Right renal cortex interstitium (tissue), 3 donors: Measurements from ENCODE around the gene TERF2IP. TPM values are rescaled to one million over a fixed set of nuclear protein-coding genes. Genes with fewer than 3 reads are reported as not detected.

ENCODE experiments used
- DNase-seq, 3 donors: peaks; one replicate each; pipeline ENCODE4 v3.0.0-alpha.2; 2013; ENCODE audit warnings: low read depth in 3 of 3, low spot score in 2 of 3
- polyA plus RNA-seq, 3 donors: library from polyadenylated mRNA; unstranded; fragments of 120-200 nt; gene quantifications; one replicate each; pipeline ENCODE4 v1.2.1, GENCODE V29; 2013; ENCODE audit not compliant: insufficient read length in 3 of 3

TERF2IP gene
- polyA plus RNA-seq, 3 donors: 89.5 to 93.4 (median 92.5) TPM

DNA sequence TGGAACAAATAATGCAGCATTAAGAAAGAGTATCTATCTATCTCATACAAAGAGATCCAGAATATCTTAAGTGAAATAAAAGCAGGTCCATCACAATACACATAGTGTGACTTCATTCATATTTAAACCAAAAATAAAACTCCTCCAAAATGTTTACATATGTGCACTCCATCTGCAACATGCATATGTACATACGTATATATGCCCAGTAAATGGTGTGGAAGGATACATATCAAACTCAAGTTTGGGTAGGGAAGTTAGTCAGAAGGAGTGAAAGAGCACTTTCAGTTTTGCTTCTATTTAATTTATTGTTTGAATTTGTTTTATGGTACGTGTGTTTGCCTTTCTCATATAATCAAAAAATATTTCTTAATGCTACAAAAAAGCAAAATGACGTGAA, 12.5 kb upstream of the TERF2IP start:
- DNase-seq: no peak

DNA sequence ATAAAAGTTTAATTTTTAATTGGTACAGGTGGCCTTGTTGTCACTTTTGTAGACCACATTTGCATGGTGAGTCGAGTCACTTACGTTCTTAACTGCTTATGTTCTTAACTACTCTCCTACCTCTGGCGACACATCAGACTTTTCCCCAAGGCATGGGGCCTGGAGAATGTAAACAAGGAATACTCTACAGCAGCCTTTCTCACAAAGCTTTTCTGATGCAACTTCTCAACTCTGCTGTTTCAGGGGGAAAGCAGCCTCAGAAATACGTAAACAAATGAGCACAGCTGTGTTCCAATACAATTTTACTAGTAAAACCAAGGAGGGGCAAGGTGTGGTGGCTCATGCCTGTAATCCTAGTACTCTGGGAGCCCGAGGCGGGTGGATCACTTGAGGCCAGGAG, 7.0 kb upstream of the TERF2IP start:
- DNase-seq: no peak

DNA sequence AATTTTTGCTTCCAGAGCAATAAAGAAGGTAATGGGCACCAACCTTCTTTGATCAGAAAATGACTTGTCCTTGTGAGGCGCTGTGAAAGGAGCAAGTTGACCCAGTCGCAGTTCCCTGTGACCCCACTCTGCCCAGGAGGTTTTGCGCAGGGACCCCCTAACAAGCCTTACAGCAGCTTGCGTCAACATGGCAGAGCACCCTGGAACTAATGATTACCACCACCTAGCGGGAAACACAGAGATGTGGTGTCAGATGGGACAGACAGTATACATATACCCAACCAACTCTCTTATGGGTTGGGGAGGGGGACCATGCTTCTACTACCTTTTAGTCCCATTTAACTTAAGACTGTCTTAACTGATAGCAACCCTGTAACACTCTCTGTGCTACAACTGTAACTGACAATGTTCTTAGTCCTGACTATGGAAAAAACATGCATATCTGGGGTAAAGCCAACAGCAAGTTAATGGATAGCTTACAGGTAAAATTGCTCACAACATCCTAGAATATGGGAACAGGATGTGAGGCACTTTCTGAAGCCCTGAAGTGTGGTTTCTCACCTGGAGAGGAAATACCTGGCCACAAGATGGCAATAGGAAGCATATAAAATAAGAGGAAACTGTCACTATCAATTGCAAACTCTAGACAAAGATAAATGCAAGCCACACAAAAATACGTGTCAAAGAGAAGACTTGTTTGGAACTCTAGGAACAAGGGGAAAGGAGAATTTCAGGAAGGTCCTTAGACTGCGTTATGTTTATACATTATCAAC, 3.1 kb upstream of the TERF2IP start:
- DNase-seq: no peak

DNA sequence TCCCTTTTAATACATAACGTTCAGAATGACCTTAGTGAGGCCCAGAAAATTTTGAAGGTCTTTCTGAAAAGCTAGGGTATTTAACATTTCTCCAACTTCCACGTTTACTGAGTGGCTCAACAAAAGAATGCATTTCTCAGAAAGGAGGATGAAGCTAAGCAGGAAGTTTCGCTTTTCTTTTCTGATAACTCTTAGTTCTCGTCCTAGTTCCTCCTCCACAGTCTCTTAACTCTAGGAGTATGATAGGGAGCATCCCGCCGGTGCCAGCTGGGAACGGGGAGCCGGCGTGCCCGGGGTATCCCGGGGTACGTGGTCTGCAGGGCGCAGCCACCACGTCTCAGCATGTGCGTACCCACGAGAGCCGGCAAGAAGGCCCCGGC, 471 bp upstream of the TERF2IP start:
- no peak for DNase-seq

DNA sequence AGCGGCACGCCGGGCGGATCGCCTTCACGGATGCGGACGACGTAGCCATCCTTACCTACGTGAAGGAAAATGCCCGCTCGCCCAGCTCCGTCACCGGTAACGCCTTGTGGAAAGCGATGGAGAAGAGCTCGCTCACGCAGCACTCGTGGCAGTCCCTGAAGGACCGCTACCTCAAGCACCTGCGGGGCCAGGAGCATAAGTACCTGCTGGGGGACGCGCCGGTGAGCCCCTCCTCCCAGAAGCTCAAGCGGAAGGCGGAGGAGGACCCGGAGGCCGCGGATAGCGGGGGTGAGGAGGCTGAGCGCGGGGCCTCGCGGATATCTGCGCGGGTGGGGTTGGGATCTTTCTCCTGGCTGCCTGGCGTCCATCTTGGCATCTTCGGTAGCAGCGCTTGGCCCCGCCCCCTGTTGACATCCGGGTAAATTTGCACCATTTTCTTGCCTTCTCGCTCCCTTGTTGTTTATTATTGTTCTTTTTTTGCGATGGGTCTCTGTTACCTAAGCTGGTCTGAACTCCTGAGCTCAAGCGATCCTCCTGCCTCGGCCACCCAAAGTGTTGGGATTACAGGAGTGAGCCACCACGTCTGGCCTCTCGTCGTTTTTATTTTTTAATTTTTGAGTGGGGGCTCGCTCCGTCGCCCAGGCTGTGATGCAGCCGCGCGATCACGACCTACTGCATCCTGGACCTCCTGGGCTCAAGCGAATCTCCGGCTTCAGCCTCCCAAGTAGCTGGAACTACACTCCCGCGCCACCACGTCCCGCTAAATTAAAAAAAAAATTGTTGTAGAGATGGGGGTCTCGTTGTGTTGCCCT, 898 bp downstream of the TERF2IP start:
- peak; percentile 70 to 79 (median 76) for DNase-seq

DNA sequence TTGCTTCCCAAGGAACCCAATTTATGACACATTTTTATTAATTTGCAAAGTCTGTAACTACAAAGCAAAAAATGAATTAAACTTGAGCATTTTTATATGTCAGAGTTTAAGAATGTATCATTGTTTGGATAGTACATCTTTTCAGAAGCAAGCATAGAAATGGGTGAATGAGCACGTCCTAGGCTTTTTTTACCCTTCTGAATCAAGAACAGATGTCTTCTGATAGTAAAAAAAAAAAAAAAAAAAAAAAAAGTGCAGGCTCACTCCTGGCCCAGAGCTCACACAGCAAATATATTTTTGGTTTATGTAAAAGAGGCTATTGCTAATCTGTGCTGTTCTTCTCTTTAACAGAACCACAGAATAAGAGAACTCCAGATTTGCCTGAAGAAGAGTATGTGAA, 6.3 kb downstream of the TERF2IP start:
- no peak for DNase-seq

DNA sequence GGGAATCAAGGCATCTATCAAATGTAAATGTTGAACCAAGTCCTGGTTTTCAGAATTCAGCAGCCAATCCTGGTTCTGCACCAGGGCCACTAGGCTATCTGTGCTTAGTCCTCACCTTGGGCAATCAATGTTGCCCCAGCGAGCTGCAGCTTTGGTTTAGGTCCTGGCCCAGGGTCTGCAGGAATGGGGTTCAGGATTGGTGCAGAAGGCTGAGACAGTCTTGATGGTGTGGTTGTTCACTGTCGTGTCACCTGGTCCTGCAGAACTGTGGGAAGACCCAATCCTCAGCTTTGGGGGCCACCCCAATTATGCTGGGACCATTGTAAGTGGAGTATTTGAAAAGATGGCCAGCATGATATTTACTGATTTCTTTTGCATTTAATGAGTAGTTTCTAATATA, 10.6 kb downstream of the TERF2IP start:
- DNase-seq: no peak

DNA sequence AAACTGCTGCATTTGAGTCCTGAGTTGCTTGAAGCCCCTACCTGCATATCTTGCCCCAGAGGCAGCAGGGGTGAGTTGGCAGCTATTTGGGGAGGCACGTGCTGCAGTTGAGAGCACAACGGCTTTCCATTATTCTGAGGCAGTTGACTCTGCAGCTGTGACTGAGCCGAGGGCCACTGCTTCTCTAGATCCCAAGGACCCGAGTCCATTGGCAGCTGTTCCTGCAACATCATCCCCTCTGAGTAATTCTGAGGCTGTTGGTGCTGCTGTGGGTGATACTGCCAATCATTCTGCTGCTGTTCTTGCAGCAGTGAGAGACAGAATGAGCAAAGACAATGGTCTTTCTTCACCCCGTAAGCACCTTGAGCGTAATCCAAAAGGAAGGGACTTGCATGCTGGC, 12.7 kb downstream of the TERF2IP start:
- DNase-seq: no peak

DNA sequence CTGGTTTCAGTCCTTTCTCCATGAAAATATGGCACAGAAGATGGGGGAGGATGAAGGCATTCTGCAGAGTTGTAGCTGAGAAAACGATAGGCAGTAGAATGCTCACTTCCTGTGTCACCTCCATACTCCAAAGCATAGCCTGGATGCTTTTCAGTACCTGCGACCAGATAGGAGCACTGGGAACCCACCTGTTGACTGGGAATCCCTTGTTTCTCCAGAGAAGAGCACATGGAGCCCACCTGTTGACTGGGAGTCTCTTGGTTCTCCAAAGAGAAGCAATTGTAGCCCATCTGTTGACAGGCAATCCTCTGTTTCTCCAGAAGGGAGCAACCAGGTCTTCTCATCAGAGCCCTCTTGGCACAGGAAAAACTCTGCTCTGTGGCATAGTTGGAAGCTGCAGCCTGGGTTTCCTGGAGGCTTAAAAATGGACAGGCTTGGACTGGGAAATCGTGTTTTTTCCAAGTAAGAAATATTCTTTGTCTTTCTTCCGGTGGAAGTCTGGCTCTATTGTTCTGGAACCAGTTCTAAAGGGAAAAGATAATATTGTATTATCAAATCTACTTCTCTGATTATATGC, 13.2 kb downstream of the TERF2IP start:
- DNase-seq: no peak

DNA sequence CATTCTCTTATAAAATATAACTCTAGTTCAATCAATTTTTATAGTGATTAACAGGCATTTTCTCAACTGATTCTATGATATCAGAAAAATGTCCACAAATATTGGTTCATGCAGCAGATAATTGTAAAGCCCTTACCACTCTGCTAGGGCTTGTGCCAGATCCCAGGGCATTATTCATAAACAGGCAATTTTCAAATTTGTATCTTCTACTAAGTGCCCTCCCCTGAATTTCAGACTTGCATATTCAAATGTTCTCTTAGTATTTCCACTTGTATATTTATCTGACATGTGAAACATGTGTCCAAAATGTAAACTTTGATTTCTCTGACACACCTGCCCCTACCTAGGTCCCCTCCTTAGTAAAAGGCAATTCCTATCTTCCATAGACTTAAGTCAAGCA, 19.9 kb downstream of the TERF2IP start:
- no peak for DNase-seq

DNA sequence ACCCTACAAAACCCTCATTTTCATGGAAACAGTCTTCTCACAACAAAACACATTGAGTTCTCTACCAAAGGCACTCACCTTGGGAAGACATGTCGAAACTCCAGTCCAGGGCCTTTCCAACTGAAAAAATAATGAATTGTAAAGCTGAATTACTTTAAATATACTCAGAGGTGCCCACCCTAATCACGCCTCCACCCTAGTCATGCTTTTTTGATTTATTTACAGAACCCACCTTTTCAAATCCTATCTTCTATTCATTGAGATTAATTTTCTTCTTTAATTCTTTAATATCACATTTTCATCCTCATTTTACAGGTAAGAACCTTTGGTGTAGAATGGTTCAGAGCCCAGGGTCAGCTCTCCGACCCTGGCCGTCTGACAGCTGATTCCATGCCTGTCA, 29.3 kb downstream of the TERF2IP start, which contains the start of gene CPHXL2:
Gene CPHXL2 (minus strand): TSS at position 101 of the 400 bp plus-strand sequence. CDS start 10 bp downstream, at position 91.
- DNase-seq: no peak

DNA sequence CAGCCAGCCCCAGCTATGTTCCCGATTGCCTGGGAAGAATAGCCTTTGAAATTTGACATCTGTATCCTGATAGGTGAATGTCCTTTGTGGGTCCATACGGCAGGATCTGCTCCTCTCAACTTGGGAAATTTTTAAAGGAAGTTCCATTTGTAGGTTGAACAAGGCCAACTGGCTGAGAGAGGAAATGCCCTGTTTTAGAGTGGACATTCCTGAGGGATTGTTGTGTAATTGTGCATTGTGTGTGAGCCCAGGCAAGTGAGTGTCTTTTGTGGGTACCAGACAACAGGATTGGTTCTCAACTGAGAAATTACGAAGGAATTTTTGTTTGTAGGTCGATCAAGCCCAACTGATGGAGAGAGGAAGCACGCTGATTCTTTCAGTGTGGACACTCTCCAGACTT, 31.8 kb downstream of the TERF2IP start:
- DNase-seq: no peak

DNA sequence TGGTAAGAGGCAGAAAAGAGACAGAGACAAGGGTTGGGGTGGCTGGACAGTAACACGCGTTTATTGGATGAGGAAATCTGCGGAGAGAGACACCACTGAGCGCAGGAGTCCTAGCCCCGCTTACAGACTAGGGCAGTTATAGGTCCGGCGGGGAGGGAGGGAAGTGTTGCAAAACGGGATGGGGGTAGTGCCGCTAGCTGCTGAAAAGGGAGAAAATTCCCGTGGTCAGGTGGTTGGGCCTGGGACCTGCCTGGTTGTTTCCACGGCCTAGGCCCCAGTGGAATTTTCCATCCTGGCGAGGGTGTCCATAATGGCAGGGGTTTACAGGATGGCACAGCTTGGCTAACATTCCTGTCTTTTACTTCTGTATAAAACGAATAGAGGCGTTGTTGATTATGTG, 34.7 kb downstream of the TERF2IP start:
- DNase-seq: no peak

DNA sequence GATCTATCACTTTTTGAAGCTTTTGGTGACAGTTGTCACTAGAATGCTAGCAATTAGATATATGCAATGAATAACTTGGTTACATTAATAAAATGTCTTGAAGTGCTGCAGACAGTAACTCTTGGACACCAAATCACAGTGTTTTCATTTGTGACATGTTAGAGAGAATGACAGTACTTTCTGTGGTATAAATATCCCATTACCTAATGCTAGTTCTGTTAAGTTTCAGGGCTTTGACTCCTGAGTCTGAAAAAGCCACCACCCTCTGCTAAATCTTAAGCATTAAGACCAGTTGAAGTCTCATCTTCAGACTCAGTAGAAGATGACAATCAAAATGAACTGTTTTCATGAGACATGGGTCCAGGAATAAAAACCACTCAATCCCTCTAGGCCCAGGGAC, 39.8 kb downstream of the TERF2IP start:
- DNase-seq: no peak

DNA sequence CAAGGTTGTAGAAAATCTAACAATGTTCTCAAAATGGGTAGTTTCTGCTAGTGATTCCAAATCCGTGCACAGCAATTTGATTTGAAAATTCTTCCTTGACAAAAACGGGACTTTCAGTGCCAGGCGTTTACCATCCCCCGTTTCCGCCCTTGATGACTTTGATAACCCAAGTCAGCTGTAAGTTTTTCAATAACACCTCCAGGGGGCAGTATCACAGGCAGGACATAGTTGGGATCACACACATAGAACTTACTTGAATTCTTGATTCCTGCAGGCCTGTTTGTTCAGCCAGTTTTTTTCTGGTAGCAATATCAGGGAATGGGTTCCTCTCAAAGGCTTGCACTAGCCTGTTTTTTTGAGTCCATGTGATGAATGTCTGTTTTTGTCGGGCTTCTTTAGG, 48.1 kb downstream of the TERF2IP start:
- DNase-seq: no peak

DNA sequence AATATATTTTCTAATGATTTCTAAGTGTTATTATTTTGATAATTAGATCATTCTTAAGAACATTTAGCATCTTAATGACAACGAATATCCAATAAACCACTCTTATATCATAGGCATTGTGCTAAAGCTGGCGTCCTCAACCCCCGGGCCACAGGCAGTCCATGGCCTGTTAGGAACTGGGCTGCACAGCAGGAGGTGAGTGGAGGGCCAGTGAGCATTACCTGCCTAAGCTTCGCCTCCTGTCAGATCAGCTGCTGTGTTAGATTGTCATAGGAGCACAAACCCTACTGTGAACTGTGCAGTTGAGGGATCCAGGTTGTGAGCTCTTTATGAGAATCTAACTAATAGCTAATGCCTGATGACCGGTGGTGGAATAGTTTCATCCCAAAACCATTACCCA, 50.0 kb downstream of the TERF2IP start:
- no peak for DNase-seq

DNA sequence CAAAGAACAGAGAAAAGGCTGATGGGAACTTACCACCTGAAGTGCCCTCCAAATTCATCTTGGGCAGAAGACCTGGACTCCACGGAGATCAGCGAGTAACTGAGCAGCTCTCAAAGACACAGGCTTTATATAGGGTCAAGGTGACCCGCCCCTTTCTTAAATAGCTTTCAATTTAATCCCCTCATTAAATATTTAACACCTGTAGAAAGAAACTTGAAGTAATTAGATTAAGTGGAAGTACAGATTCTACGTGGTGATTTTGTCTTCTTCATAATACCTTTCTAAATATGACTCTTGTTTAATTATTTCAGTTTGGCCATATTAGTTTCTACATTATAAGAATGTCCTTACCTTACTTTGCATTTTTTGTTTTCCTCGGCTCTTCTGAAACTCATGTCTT, 53.8 kb downstream of the TERF2IP start, which contains the start of gene DUXB:
Gene DUXB (minus strand): TSS at position 101 of the 400 bp plus-strand sequence. CDS start 43 bp downstream, at position 58.
- DNase-seq: no peak

DNA sequence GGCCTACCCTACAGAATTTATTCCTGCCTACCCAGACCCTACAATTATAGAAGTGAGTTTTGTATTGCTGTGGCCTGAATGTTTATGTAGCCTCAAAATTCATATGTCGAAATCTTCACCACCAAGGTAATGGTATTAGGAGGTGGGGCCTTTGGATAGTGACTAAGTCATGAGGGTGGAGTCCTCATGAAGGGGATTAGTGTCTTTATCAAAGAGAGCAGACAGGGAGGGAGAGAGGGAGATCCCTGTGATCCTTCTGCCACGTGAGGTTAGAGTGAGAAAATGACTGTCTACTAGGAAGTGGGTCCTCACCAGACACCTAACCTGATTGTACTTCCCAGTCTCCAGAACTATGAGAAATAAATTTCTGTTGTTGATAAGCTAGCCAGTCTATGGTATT, 54.7 kb downstream of the TERF2IP start:
- no peak for DNase-seq

DNA sequence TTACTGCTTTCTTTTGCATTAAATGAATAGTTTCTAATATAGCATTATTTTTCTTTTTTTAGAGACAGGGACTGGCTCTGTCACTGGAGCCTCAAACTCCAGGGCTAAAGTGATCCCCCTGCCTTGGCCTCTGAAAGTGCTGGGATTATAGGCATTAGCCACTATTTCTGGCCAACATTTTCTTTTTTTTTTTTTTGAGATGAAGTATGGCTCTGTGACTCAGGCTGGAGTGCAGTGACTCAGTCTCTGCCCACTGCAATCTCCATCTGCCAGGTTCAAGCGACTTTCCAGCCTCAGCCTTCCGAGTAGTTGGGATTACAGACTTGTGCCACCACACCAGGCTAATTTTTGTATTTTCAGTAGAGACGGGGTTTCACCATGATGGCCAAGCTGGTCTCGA, 55.7 kb downstream of the TERF2IP start:
- DNase-seq: no peak
